HEK293 (cell line): ENCODE measurements around the gene TM7SF3.

Source experiments
- CTCF ChIA-PET: fragments of 350-600 bp; formaldehyde crosslinking; extraction: SDS; loops from one replicate; lab custom pipeline; 2021; ENCODE audit warnings: antibody characterized with exemption; lab: Yijun Ruan, JAX
- POLR2A ChIA-PET: fragments of 300-600 bp; formaldehyde crosslinking; extraction: SDS; loops from one replicate; lab custom pipeline; 2020; ENCODE audit warnings: antibody characterized with exemption, inconsistent platforms; lab: Yijun Ruan, JAX
- H3K27ac ChIP-seq: fragments of 200-500 bp; sonication (Bioruptor generic); 2 replicates; pipeline ENCODE4 v1.5.1; 2014; ENCODE audit warnings: low read depth, low read length, control low read depth, inconsistent platforms; ENCODE audit errors: extremely low read depth
- H3K36me3 ChIP-seq, 2 experiments: fragments of 200-500 bp in 1 of 2; sonication (Bioruptor generic) in 1 of 2; 1 replicate in 1 of 2; 2 replicates in 1 of 2; pipeline ENCODE4 v1.5.1; 2014 to 2017; ENCODE audit warnings: inconsistent platforms in 2 of 2, low read length in 2 of 2; ENCODE audit not compliant: control insufficient read depth in 2 of 2, insufficient read depth in 1 of 2
- H3K4me1 ChIP-seq: fragments of 200-500 bp; sonication (Bioruptor generic); 2 replicates; pipeline ENCODE4 v1.5.1; 2014; ENCODE audit warnings: mild to moderate bottlenecking, low read length, inconsistent platforms; ENCODE audit not compliant: control insufficient read depth, insufficient read depth
- H3K4me3 ChIP-seq: 2 replicates; pipeline ENCODE4 v1.5.1; 2011; ENCODE audit warnings: low read depth, mild to moderate bottlenecking, control low read depth, low read length, moderate library complexity
- H3K9me3 ChIP-seq: fragments of 200-500 bp; sonication (Bioruptor generic); 2 replicates; pipeline ENCODE4 v1.5.1; 2014; ENCODE audit warnings: low read depth, low read length, inconsistent platforms; ENCODE audit not compliant: control insufficient read depth, insufficient read depth
- EGR2 ChIP-seq: fragments of 450-650 bp; formaldehyde crosslinking; IDR thresholded peaks from 2 replicates; pipeline ENCODE4 v1.5.1; 2016; ENCODE audit warnings: low read depth, missing biosample characterization, missing genetic modification characterization
- HIC1 ChIP-seq: fragments of 450-650 bp; formaldehyde crosslinking; IDR thresholded peaks from 2 replicates; pipeline ENCODE4 v1.5.1; 2016; ENCODE audit warnings: missing biosample characterization, missing genetic modification characterization
- HOXC10 ChIP-seq: sonication (generic); formaldehyde crosslinking; IDR thresholded peaks from 2 replicates; pipeline ENCODE4 v1.8.1; 2023; ENCODE audit warnings: mild to moderate bottlenecking, missing genetic modification reagents
- KLF9 ChIP-seq: fragments of 450-650 bp; formaldehyde crosslinking; IDR thresholded peaks from 2 replicates; pipeline ENCODE4 v1.5.1; 2016; ENCODE audit warnings: missing biosample characterization, missing genetic modification characterization, low read depth
- OSR2 ChIP-seq: fragments of 450-650 bp; formaldehyde crosslinking; IDR thresholded peaks from 2 replicates; pipeline ENCODE4 v1.5.1; 2016; ENCODE audit warnings: missing biosample characterization, missing genetic modification characterization
- OVOL3 ChIP-seq: fragments of 450-650 bp; formaldehyde crosslinking; IDR thresholded peaks from 2 replicates; pipeline ENCODE4 v1.5.1; 2016; ENCODE audit warnings: missing biosample characterization, missing genetic modification characterization
- TRIM28 ChIP-seq: IDR thresholded peaks from 2 replicates; pipeline ENCODE4 v1.6.1; 2011; ENCODE audit warnings: low read length, control low read depth, borderline replicate concordance
- ZBTB20 ChIP-seq: fragments of 450-650 bp; formaldehyde crosslinking; IDR thresholded peaks from 2 replicates; pipeline ENCODE4 v1.5.1; 2016; ENCODE audit warnings: missing biosample characterization, missing genetic modification characterization
- ZBTB21 ChIP-seq: fragments of 450-650 bp; formaldehyde crosslinking; IDR thresholded peaks from 2 replicates; pipeline ENCODE4 v1.5.1; 2017; ENCODE audit warnings: missing biosample characterization, missing genetic modification characterization
- ZBTB6 ChIP-seq: fragments of 450-650 bp; formaldehyde crosslinking; IDR thresholded peaks from 2 replicates; pipeline ENCODE4 v1.5.1; 2017; ENCODE audit warnings: missing biosample characterization, missing genetic modification characterization
- ZEB2 ChIP-seq: fragments of 450-650 bp; formaldehyde crosslinking; IDR thresholded peaks from 2 replicates; pipeline ENCODE4 v1.5.1; 2016; ENCODE audit warnings: missing biosample characterization, missing genetic modification characterization
- ZFP37 ChIP-seq: fragments of 450-650 bp; formaldehyde crosslinking; IDR thresholded peaks from 2 replicates; pipeline ENCODE4 v1.5.1; 2016; ENCODE audit warnings: missing biosample characterization, missing genetic modification characterization
- ZNF114 ChIP-seq: fragments of 450-650 bp; formaldehyde crosslinking; IDR thresholded peaks from 2 replicates; pipeline ENCODE4 v1.5.0; 2017; ENCODE audit warnings: missing biosample characterization, missing genetic modification characterization
- ZNF175 ChIP-seq: fragments of 450-650 bp; formaldehyde crosslinking; IDR thresholded peaks from 2 replicates; pipeline ENCODE4 v1.5.1; 2016; ENCODE audit warnings: missing biosample characterization, missing genetic modification characterization
- ZNF280D ChIP-seq: fragments of 450-650 bp; formaldehyde crosslinking; IDR thresholded peaks from 2 replicates; pipeline ENCODE4 v1.5.1; 2016; ENCODE audit warnings: missing biosample characterization, missing genetic modification characterization
- ZNF324 ChIP-seq: fragments of 450-650 bp; formaldehyde crosslinking; IDR thresholded peaks from 2 replicates; pipeline ENCODE4 v1.5.1; 2016; ENCODE audit warnings: missing biosample characterization, missing genetic modification characterization
- ZNF335 ChIP-seq: fragments of 450-650 bp; formaldehyde crosslinking; conservative IDR thresholded peaks from 2 replicates; pipeline ENCODE4 v1.5.1; 2016; ENCODE audit warnings: missing biosample characterization, missing genetic modification characterization
- ZNF341 ChIP-seq: fragments of 450-650 bp; formaldehyde crosslinking; IDR thresholded peaks from 2 replicates; pipeline ENCODE4; 2016; ENCODE audit warnings: low read depth, missing biosample characterization, missing genetic modification characterization
- ZNF48 ChIP-seq: fragments of 450-650 bp; formaldehyde crosslinking; IDR thresholded peaks from 2 replicates; pipeline ENCODE4 v1.5.1; 2016; ENCODE audit warnings: missing biosample characterization, missing genetic modification characterization
- ZNF548 ChIP-seq: fragments of 450-650 bp; formaldehyde crosslinking; IDR thresholded peaks from 2 replicates; pipeline ENCODE4 v1.5.1; 2016; ENCODE audit warnings: missing biosample characterization, missing genetic modification characterization
- ZSCAN16 ChIP-seq: fragments of 450-650 bp; formaldehyde crosslinking; IDR thresholded peaks from 2 replicates; pipeline ENCODE4 v1.5.1; 2016; ENCODE audit warnings: missing biosample characterization, missing genetic modification characterization
- TF ChIP-seq, protein P1 (sequence below): fragments of 450-650 bp; formaldehyde crosslinking; IDR thresholded peaks from 2 replicates; pipeline ENCODE4 v1.5.1; 2016; ENCODE audit warnings: missing biosample characterization, missing genetic modification characterization, low read depth
- TF ChIP-seq, protein P2 (sequence below): fragments of 450-650 bp; formaldehyde crosslinking; IDR thresholded peaks from 2 replicates; pipeline ENCODE4 v1.5.1; 2016; ENCODE audit warnings: missing biosample characterization, missing genetic modification characterization

Gene TM7SF3

GRCh38 chr12:27005495-27005894 is 8.7 kb downstream of the TM7SF3 start:
- TF ChIP-seq ZSCAN16 (tag by site-specific recombination), result no peak
- TF ChIP-seq ZNF548, result no peak
- TF ChIP-seq ZNF175 (tag by site-specific recombination), result no peak
- no peak for TF ChIP-seq ZNF280D (tag by site-specific recombination)
- TF ChIP-seq ZNF114 (tag by site-specific recombination), result no peak
- TF ChIP-seq, protein P1, sequence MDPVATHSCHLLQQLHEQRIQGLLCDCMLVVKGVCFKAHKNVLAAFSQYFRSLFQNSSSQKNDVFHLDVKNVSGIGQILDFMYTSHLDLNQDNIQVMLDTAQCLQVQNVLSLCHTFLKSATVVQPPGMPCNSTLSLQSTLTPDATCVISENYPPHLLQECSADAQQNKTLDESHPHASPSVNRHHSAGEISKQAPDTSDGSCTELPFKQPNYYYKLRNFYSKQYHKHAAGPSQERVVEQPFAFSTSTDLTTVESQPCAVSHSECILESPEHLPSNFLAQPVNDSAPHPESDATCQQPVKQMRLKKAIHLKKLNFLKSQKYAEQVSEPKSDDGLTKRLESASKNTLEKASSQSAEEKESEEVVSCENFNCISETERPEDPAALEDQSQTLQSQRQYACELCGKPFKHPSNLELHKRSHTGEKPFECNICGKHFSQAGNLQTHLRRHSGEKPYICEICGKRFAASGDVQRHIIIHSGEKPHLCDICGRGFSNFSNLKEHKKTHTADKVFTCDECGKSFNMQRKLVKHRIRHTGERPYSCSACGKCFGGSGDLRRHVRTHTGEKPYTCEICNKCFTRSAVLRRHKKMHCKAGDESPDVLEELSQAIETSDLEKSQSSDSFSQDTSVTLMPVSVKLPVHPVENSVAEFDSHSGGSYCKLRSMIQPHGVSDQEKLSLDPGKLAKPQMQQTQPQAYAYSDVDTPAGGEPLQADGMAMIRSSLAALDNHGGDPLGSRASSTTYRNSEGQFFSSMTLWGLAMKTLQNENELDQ (tag by site-specific recombination), result no peak
- no peak for TF ChIP-seq ZNF324
- no peak for TF ChIP-seq ZEB2 (tag by site-specific recombination)
- TF ChIP-seq KLF9 (tag by site-specific recombination), result no peak
- TF ChIP-seq ZFP37, result no peak
- TF ChIP-seq TRIM28, result no peak
- TF ChIP-seq, protein P2, sequence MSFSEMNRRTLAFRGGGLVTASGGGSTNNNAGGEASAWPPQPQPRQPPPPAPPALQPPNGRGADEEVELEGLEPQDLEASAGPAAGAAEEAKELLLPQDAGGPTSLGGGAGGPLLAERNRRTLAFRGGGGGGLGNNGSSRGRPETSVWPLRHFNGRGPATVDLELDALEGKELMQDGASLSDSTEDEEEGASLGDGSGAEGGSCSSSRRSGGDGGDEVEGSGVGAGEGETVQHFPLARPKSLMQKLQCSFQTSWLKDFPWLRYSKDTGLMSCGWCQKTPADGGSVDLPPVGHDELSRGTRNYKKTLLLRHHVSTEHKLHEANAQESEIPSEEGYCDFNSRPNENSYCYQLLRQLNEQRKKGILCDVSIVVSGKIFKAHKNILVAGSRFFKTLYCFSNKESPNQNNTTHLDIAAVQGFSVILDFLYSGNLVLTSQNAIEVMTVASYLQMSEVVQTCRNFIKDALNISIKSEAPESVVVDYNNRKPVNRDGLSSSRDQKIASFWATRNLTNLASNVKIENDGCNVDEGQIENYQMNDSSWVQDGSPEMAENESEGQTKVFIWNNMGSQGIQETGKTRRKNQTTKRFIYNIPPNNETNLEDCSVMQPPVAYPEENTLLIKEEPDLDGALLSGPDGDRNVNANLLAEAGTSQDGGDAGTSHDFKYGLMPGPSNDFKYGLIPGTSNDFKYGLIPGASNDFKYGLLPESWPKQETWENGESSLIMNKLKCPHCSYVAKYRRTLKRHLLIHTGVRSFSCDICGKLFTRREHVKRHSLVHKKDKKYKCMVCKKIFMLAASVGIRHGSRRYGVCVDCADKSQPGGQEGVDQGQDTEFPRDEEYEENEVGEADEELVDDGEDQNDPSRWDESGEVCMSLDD, result no peak
- ChIA-PET CTCF (interaction anchor here (1.0 kb wide), 1 partner anchor 9 kb away, joined by 6 read pairs; the partner anchor contains the start of gene TM7SF3), POLR2A (no interaction called here)
- peaks cover 16% of the 10 kb centered on the region; the same call in 1 of the 2 replicates for H3K4me1 ChIP-seq
- H3K36me3 ChIP-seq, result peaks cover 6 to 7% of the 10 kb centered on the region in 2 experiments
- H3K4me3 ChIP-seq, result no peak overlapping the region
- H3K9me3 ChIP-seq, result no peaks in the 10 kb centered on the region
- no peak overlapping the region for H3K27ac ChIP-seq

DNA sequence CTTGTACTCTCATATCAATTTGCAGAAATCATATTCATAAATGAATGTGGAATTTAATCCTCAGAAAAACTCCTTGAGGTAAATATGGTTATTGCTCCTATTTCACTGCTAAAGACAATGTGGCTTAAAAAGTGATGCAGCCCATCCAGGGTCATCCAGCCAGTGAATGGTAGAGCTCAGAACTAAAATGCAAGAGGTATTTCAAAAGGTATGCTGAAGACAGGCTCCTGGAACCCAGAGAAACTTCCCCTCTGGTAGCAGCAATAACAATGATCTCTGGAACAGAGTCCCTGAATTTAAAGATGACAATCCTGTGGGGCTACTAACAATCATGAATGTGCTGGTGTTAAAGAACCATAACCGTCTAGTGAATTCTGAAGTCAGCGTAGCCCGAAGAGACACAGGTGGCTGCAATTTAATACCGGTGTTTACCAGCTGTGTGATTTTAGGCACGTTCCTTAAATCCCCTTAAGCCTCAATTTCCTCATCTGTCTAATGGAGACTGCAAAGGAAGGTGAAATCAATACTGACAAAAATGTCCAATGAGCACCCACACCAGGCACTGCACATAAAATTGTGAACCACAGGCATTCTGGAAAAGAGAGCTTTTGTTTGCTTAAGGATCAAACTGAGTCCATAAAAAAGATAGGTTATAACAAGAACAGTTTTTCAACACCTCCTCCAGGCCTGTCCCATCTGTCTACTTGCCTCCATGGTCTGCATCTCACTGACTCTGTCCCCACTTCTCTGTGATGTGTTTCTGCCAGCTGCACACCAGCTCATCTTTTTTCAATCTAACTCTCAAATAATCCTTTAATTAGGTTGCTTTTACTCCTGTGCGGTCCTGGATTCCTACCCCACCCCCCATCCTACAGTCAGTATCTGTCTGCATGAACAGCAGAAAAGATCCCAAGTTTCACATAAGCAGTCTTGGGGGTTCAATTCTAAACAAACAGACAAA is 10.5 kb downstream of the TM7SF3 start:
- CTCF ChIA-PET, result interaction anchor here (0.6 to 2.1 kb wide), 8 partner anchors 7 to 171 kb away, joined by 3 to 11 read pairs (median 4); partner anchors contain the start of genes ITPR2 and TM7SF3
- Histone ChIP-seq H3K36me3 (peaks cover 7 to 18% of the 10 kb centered on the region in 2 experiments), H3K4me3 (no peak overlapping the region), H3K9me3 (no peaks in the 10 kb centered on the region), H3K27ac (no peak overlapping the region), H3K4me1 (peaks cover 13% of the 10 kb centered on the region; the same call in 1 of the 2 replicates)
- POLR2A ChIA-PET, result interaction anchor here (1.0 to 1.6 kb wide), 4 partner anchors 10 to 171 kb away, joined by 4 to 9 read pairs (median 6); partner anchors contain the start of genes ITPR2, MED21 and TM7SF3
- TF ChIP-seq OSR2 (tag by site-specific recombination) (peak; percentile 98), HOXC10 (CRISPR knock-in tag) (no peak), ZNF335 (tag by site-specific recombination) (no peak), ZBTB20 (tag by site-specific recombination) (no peak), HIC1 (peak; percentile 79), ZBTB6 (tag by site-specific recombination) (no peak), ZBTB21 (tag by site-specific recombination) (no peak), EGR2 (tag by site-specific recombination) (peak; percentile 43; the same call in 1 of the 2 replicates), ZNF341 (tag by site-specific recombination) (no peak), OVOL3 (tag by site-specific recombination) (peak; percentile 99), ZNF48 (tag by site-specific recombination) (no peak)
